OCI-LY1 (cell line): ENCODE results near the gene AGMO.

Source experiments
- H2AFZ ChIP-seq: fragments of 200-600 bp; sonication (generic), shearing (Covaris generic); 2 replicates; pipeline ENCODE4 v1.6.0; 2014; ENCODE audit warnings: antibody characterized with exemption, mild to moderate bottlenecking, low read length
- H3F3A ChIP-seq: fragments of 200-600 bp; sonication (generic), shearing (Covaris generic); 2 replicates; pipeline ENCODE4 v1.6.0; 2014; ENCODE audit warnings: mild to moderate bottlenecking, antibody characterized with exemption, low read length, moderate library complexity; ENCODE audit not compliant: insufficient read depth
- H3K27ac ChIP-seq: fragments of 200-600 bp; sonication (generic); 2 replicates; pipeline ENCODE4 v1.5.1; 2014; ENCODE audit warnings: low read length, mixed run types, mild to moderate bottlenecking, low read depth; ENCODE audit not compliant: poor library complexity, severe bottlenecking
- H3K27me3 ChIP-seq: fragments of 200-600 bp; sonication (generic); 2 replicates; pipeline ENCODE4 v1.6.0; 2014; ENCODE audit warnings: antibody characterized with exemption, mild to moderate bottlenecking, low read length, moderate library complexity; ENCODE audit not compliant: insufficient read depth
- H3K36me3 ChIP-seq: fragments of 200-600 bp; sonication (generic); 2 replicates; pipeline ENCODE4 v1.6.1; 2014; ENCODE audit warnings: mild to moderate bottlenecking, antibody characterized with exemption, low read length, moderate library complexity, mixed read lengths; ENCODE audit not compliant: insufficient read depth
- H3K4me1 ChIP-seq: fragments of 200-600 bp; sonication (generic); 2 replicates; pipeline ENCODE4 v1.5.1; 2014; ENCODE audit warnings: mild to moderate bottlenecking, low read length, moderate library complexity; ENCODE audit not compliant: insufficient read depth, severe bottlenecking
- H3K4me2 ChIP-seq: fragments of 200-600 bp; sonication (generic), shearing (Covaris generic); 2 replicates; pipeline ENCODE4 v1.6.1; 2014; ENCODE audit warnings: low read length
- H3K4me3 ChIP-seq: fragments of 200-600 bp; sonication (generic); 2 replicates; pipeline ENCODE4 v1.5.1; 2014; ENCODE audit warnings: low read length, low read depth, mild to moderate bottlenecking, mixed read lengths; ENCODE audit not compliant: poor library complexity, severe bottlenecking
- H3K79me2 ChIP-seq: fragments of 200-600 bp; shearing (Covaris generic); 2 replicates; pipeline ENCODE4 v1.6.1; 2016; ENCODE audit warnings: mixed run types, low read length, mixed read lengths; ENCODE audit not compliant: insufficient read depth
- H3K9ac ChIP-seq: fragments of 200-600 bp; sonication (generic), shearing (Covaris generic); 2 replicates; pipeline ENCODE4 v1.6.1; 2014; ENCODE audit warnings: mild to moderate bottlenecking, low read length, mixed read lengths
- H3K9me2 ChIP-seq: fragments of 200-600 bp; sonication (generic), shearing (Covaris generic); 2 replicates; pipeline ENCODE4 v1.6.1; 2014; ENCODE audit warnings: low read depth, mild to moderate bottlenecking, low read length, mixed read lengths
- H3K9me3 ChIP-seq: fragments of 200-600 bp; shearing (Covaris generic); 2 replicates; pipeline ENCODE4 v1.6.1; 2014; ENCODE audit warnings: low read length, mixed read lengths
- H4K20me1 ChIP-seq: fragments of 200-600 bp; sonication (generic), shearing (Covaris generic); 2 replicates; pipeline ENCODE4 v1.6.0; 2016; ENCODE audit warnings: mild to moderate bottlenecking, low read length; ENCODE audit not compliant: insufficient read depth
- CTCF ChIP-seq: fragments of 200-600 bp; sonication (generic), shearing (Covaris generic); IDR thresholded peaks from 2 replicates; pipeline ENCODE4 v1.5.1; 2017; ENCODE audit warnings: mild to moderate bottlenecking, antibody characterized with exemption, low read length, moderate library complexity, mixed read lengths
- EZH2 ChIP-seq: fragments of 200-600 bp; sonication (generic), shearing (Covaris generic); IDR thresholded peaks from 2 replicates; pipeline ENCODE4 v1.8.0; 2017; ENCODE audit warnings: borderline replicate concordance, mixed run types, mild to moderate bottlenecking, antibody characterized with exemption, low read length, moderate library complexity, mixed read lengths

AGMO gene

GRCh38 chr7:15419596-15419995 is 142.2 kb downstream of the AGMO start:
- Histone ChIP-seq H3K9me3 (no peaks in the 10 kb centered on the region), H2AFZ (no peak overlapping the region), H3K36me3 (no peaks in the 10 kb centered on the region), H3K27me3 (no peaks in the 10 kb centered on the region), H3K4me2 (no peak overlapping the region), H3K4me1 (no peaks in the 10 kb centered on the region), H3K9me2 (no peaks in the 10 kb centered on the region), H3K79me2 (no peaks in the 10 kb centered on the region), H3K27ac (no peak overlapping the region), H3K9ac (no peak overlapping the region), H3F3A (no peaks in the 10 kb centered on the region), H4K20me1 (no peaks in the 10 kb centered on the region), H3K4me3 (no peak overlapping the region)
- TF ChIP-seq EZH2 (no peak), CTCF (no peak)

GRCh38 chr7:15418264-15418663 is 143.6 kb downstream of the AGMO start:
- no peaks in the 10 kb centered on the region for H3K9me2 ChIP-seq
- no peaks in the 10 kb centered on the region for H3K27me3 ChIP-seq
- no peaks in the 10 kb centered on the region for H3F3A ChIP-seq
- H3K4me2 ChIP-seq: no peak overlapping the region
- H3K79me2 ChIP-seq: no peaks in the 10 kb centered on the region
- H3K4me1 ChIP-seq: no peaks in the 10 kb centered on the region
- no peak overlapping the region for H3K9ac ChIP-seq
- no peaks in the 10 kb centered on the region for H3K36me3 ChIP-seq
- H4K20me1 ChIP-seq: no peaks in the 10 kb centered on the region
- TF ChIP-seq EZH2 (no peak), CTCF (no peak)
- no peak overlapping the region for H3K4me3 ChIP-seq
- no peak overlapping the region for H2AFZ ChIP-seq
- H3K27ac ChIP-seq: no peak overlapping the region
- H3K9me3 ChIP-seq: no peaks in the 10 kb centered on the region

DNA sequence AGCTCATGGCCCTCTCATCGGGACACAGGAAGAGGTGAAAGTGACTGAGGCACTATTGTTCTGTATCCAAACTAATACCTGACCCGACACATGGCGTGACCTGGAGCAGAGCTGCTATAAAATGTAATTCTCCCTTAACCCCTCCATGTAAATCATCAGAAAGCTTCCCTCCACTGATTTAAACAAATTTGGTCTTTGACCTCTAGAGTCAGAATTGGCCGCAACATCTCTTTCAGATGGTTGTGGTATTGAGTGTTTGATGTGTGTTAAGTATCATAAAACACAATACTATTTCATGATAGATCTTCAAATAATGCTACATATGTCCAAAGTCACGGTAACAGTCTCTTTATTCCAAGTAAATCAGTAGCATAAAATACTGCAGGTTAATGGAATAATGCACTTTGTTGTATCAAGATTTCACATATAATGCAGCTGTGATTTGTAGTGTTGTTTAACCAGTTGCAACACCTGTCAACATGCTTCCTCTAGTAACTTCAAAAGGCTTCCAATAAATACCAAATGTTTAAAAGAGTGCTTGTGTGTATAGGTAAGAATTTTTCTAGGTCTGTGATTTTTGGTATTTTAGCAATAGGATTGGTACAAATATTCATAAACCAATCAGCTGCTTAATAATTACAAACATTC is 144.3 kb downstream of the AGMO start:
- H3F3A ChIP-seq: no peaks in the 10 kb centered on the region
- no peak overlapping the region for H3K9ac ChIP-seq
- no peak overlapping the region for H3K4me3 ChIP-seq
- no peaks in the 10 kb centered on the region for H3K9me2 ChIP-seq
- no peaks in the 10 kb centered on the region for H3K27me3 ChIP-seq
- TF ChIP-seq CTCF: no peak
- TF ChIP-seq EZH2: no peak
- no peaks in the 10 kb centered on the region for H4K20me1 ChIP-seq
- H3K36me3 ChIP-seq: no peaks in the 10 kb centered on the region
- H2AFZ ChIP-seq: no peak overlapping the region
- H3K79me2 ChIP-seq: no peaks in the 10 kb centered on the region
- no peak overlapping the region for H3K4me2 ChIP-seq
- H3K4me1 ChIP-seq: no peaks in the 10 kb centered on the region
- H3K9me3 ChIP-seq: no peaks in the 10 kb centered on the region
- no peak overlapping the region for H3K27ac ChIP-seq
